GM23338 (cell line): Measurements from ENCODE around the gene AKAP7. TPM values are rescaled to one million over a fixed set of nuclear protein-coding genes. Genes with fewer than 3 reads are reported as not detected.

ENCODE experiments used
- ATAC-seq: fragments of 200-7000 bp; cut with Tn5 transposase; 3 replicates; pipeline ENCODE4 v1.9.1; 2020
- DNase-seq: peaks from one replicate; pipeline ENCODE4 v3.0.0-alpha.2; 2015; ENCODE audit warnings: low spot score
- H2AFZ ChIP-seq: fragments of 200-600 bp; sonication (generic); 2 replicates; pipeline ENCODE4 v1.8.0; 2016; ENCODE audit warnings: antibody characterized with exemption, mild to moderate bottlenecking, moderate library complexity
- H3F3A ChIP-seq: fragments of 200-600 bp; sonication (generic); replicated peaks from 2 replicates; pipeline ENCODE4 v1.8.0; 2017; ENCODE audit warnings: antibody characterized with exemption, mixed run types, low read depth
- H3K27ac ChIP-seq: fragments of 200-600 bp; sonication (generic); 2 replicates; pipeline ENCODE4 v1.6.1; 2016; ENCODE audit warnings: low read depth
- H3K27me3 ChIP-seq: fragments of 200-600 bp; sonication (generic); 2 replicates; pipeline ENCODE4 v1.8.0; 2016; ENCODE audit warnings: mild to moderate bottlenecking, mixed run types, moderate library complexity; ENCODE audit not compliant: insufficient read depth
- H3K36me3 ChIP-seq: fragments of 200-600 bp; sonication (generic); 2 replicates; pipeline ENCODE4 v1.8.0; 2016; ENCODE audit warnings: mild to moderate bottlenecking; ENCODE audit not compliant: insufficient read depth
- H3K4me1 ChIP-seq: fragments of 200-600 bp; sonication (generic); 2 replicates; pipeline ENCODE4 v1.8.0; 2016; ENCODE audit warnings: mild to moderate bottlenecking, moderate library complexity; ENCODE audit not compliant: insufficient read depth
- H3K4me2 ChIP-seq: fragments of 200-600 bp; sonication (generic); 2 replicates; pipeline ENCODE4 v1.7.1; 2017; ENCODE audit warnings: mixed run types
- H3K4me3 ChIP-seq: fragments of 200-600 bp; sonication (generic); 2 replicates; pipeline ENCODE4 v1.6.1; 2016; ENCODE audit warnings: mixed run types
- H3K79me2 ChIP-seq: fragments of 200-600 bp; sonication (generic); replicated peaks from 2 replicates; pipeline ENCODE4 v1.8.0; 2017; ENCODE audit warnings: mild to moderate bottlenecking; ENCODE audit not compliant: insufficient read depth
- H3K9me2 ChIP-seq: fragments of 200-600 bp; sonication (generic); 2 replicates; pipeline ENCODE4 v1.8.0; 2017; ENCODE audit not compliant: insufficient read depth
- H4K20me1 ChIP-seq: fragments of 200-600 bp; sonication (generic); replicated peaks from 2 replicates; pipeline ENCODE4 v1.8.0; 2017; ENCODE audit warnings: mild to moderate bottlenecking; ENCODE audit not compliant: insufficient read depth
- H3K27ac Mint-ChIP-seq: 2 replicates; pipeline ENCODE4 v1.8.0; 2020; ENCODE audit warnings: inconsistent platforms, mild to moderate bottlenecking, moderate library complexity, mixed read lengths
- H3K27me3 Mint-ChIP-seq: 3 replicates; pipeline ENCODE4 v1.8.0; 2022; ENCODE audit warnings: low read depth, mild to moderate bottlenecking, moderate library complexity, mixed read lengths, inconsistent platforms; ENCODE audit not compliant: insufficient read depth, poor library complexity
- H3K36me3 Mint-ChIP-seq: 3 replicates; pipeline ENCODE4 v1.8.0; 2021; ENCODE audit warnings: low read depth, mild to moderate bottlenecking, inconsistent platforms, moderate library complexity, mixed read lengths
- H3K4me1 Mint-ChIP-seq: 3 replicates; pipeline ENCODE4 v1.8.0; 2020; ENCODE audit warnings: mild to moderate bottlenecking, inconsistent platforms, mixed read lengths
- H3K4me3 Mint-ChIP-seq: 3 replicates; pipeline ENCODE4 v1.8.0; 2021; ENCODE audit warnings: moderate library complexity, mild to moderate bottlenecking, inconsistent platforms, mixed read lengths
- H3K9me3 Mint-ChIP-seq: 3 replicates; pipeline ENCODE4 v1.8.0; 2020; ENCODE audit warnings: moderate library complexity, mild to moderate bottlenecking, inconsistent platforms, mixed read lengths
- CREB1 ChIP-seq: fragments of 250-450 bp; sonication (Bioruptor Pico); IDR thresholded peaks from 2 replicates; pipeline ENCODE4 v1.5.0; 2020; ENCODE audit warnings: low read depth, mild to moderate bottlenecking, moderate library complexity
- CTCF ChIP-seq, 2 experiments: fragments of 200-600 bp in 1 of 2; sonication (generic) in 1 of 2; conservative IDR thresholded peaks; 2 replicates each; pipeline versions ENCODE4 v1.5.1 to v1.6.1; 2016 to 2017; ENCODE audit warnings: antibody characterized with exemption in 2 of 2, low read depth in 2 of 2, mild to moderate bottlenecking in 2 of 2, moderate library complexity in 1 of 2
- ETS1 ChIP-seq: IDR thresholded peaks from 2 replicates; pipeline ENCODE4 v1.6.1; 2016; ENCODE audit warnings: antibody characterized with exemption
- EZH2 ChIP-seq: fragments of 200-600 bp; sonication (generic); IDR thresholded peaks from one replicate; pipeline ENCODE4 v1.8.0; 2017; ENCODE audit warnings: antibody characterized with exemption, mild to moderate bottlenecking, low read depth; ENCODE audit not compliant: unreplicated experiment
- EZH2phosphoT487 ChIP-seq: fragments of 200-600 bp; sonication (generic); IDR thresholded peaks from one replicate; pipeline ENCODE4 v1.8.1; 2018; ENCODE audit warnings: antibody characterized with exemption; ENCODE audit not compliant: unreplicated experiment
- JUNB ChIP-seq: IDR thresholded peaks from one replicate; pipeline ENCODE4 v1.6.1; 2016; ENCODE audit warnings: antibody characterized with exemption; ENCODE audit not compliant: unreplicated experiment
- NANOG ChIP-seq: IDR thresholded peaks from 2 replicates; pipeline ENCODE4 v1.6.1; 2016; ENCODE audit warnings: antibody characterized with exemption, borderline replicate concordance
- POLR2AphosphoS5 ChIP-seq: IDR thresholded peaks from 2 replicates; pipeline ENCODE4 v1.6.1; 2016; ENCODE audit warnings: antibody characterized with exemption, low read depth
- REST ChIP-seq: IDR thresholded peaks from one replicate; pipeline ENCODE4 v1.6.1; 2018; ENCODE audit warnings: antibody characterized with exemption; ENCODE audit not compliant: unreplicated experiment
- STAT1 ChIP-seq: IDR thresholded peaks from one replicate; pipeline ENCODE4 v1.6.1; 2016; ENCODE audit warnings: antibody characterized with exemption; ENCODE audit not compliant: unreplicated experiment
- ZNF114 ChIP-seq: fragments of 250-450 bp; sonication (Bioruptor Pico); IDR thresholded peaks from 2 replicates; pipeline ENCODE4 v1.5.0; 2020; ENCODE audit warnings: mild to moderate bottlenecking, moderate library complexity
- ZNF331 ChIP-seq: fragments of 250-450 bp; sonication (Bioruptor Pico); IDR thresholded peaks from 2 replicates; pipeline ENCODE4 v1.5.0; 2020; ENCODE audit warnings: low read depth, mild to moderate bottlenecking, moderate library complexity
- polyA plus RNA-seq: library from polyadenylated mRNA; unstranded; fragments of >200 nt; fragmentation: Nextera tagmentation; extraction: Ambion mirVana; gene quantifications from 2 replicates; pipeline ENCODE4 v1.2.1, GENCODE V29; 2016
- total RNA-seq: library from RNA; depleted of rRNA; stranded (reverse); fragments of >200 nt; shearing (Covaris generic); gene quantifications from 2 replicates; pipeline ENCODE4 v1.2.3, GENCODE V29; 2014

The AKAP7 gene
- total and polyA plus RNA-seq, 2 experiments from 2014 or later, result 12.2 to 20.0 TPM

GRCh38 chr6:131160254-131160758 is 25.0 kb downstream of the AKAP7 start:
- H3K4me2 ChIP-seq, result peak overlapping the region; percentile 27; the same call in 1 of the 2 replicates

More at GRCh38 chr6:131160254-131160758, 25.0 kb downstream of the AKAP7 start:
- Histone ChIP-seq H3K36me3 (no peaks in the 10 kb centered on the region), H4K20me1 (no peaks in the 10 kb centered on the region), H3K9me2 (no peaks in the 10 kb centered on the region), H3K27ac (no peak overlapping the region), H2AFZ (no peak overlapping the region), H3K4me1 (peaks cover 40% of the 10 kb centered on the region), H3K4me3 (no peak overlapping the region), H3F3A (peaks cover 4% of the 10 kb centered on the region; the same call in 1 of the 2 replicates), H3K79me2 (no peaks in the 10 kb centered on the region), H3K27me3 (no peaks in the 10 kb centered on the region)
- Mint-ChIP-seq H3K4me3 (no peak overlapping the region), H3K4me1 (peaks cover 45% of the 10 kb centered on the region), H3K27me3 (peaks cover 4% of the 10 kb centered on the region), H3K9me3 (no peaks in the 10 kb centered on the region), H3K36me3 (no peaks in the 10 kb centered on the region), H3K27ac (no peak overlapping the region)
- no peak for TF ChIP-seq NANOG
- no peak for TF ChIP-seq JUNB
- no peak for TF ChIP-seq CREB1 (CRISPR knock-in tag)
- no peak for TF ChIP-seq CTCF (conservative IDR thresholded peaks at IDR 0.05; ENCODE audit: low read depth in 2 of 2)
- no peak for TF ChIP-seq ZNF331 (CRISPR knock-in tag)
- no peak for TF ChIP-seq STAT1
- TF ChIP-seq EZH2, result no peak
- no peak for TF ChIP-seq ZNF114 (CRISPR knock-in tag)
- TF ChIP-seq ETS1, result no peak
- TF ChIP-seq REST, result no peak
- TF ChIP-seq EZH2phosphoT487, result no peak
- no peak for TF ChIP-seq POLR2AphosphoS5
- DNase-seq (no peak), ATAC-seq (no peak)
